ACHN (cell line): ENCODE results near the gene TYMS.

ENCODE experiments used
- DNase-seq: peaks from one replicate; pipeline ENCODE4 v3.0.0-alpha.2; 2015
- in situ Hi-C: cut with HindIII; loops from 2 replicates; pipeline ENCODE4 v1.10.0; 2017; ENCODE audit warnings: low sequenced_read_pairs, low pct_ligation_motif_present, low pct_unique_long_range_greater_than_20kb

TYMS gene

GRCh38 chr18:657311-658000, at the start of gene TYMS:
Gene TYMS, plus strand, starts transcription at chr18:657653. Its CDS starts 90 bp downstream, at chr18:657743.
- DNase-seq = peak; percentile 60
- in situ Hi-C loops = no loop called here

- in situ Hi-C loops = no loop called here
- DNase-seq = no peak
Measured at GRCh38 chr18:607930-608329, 49.5 kb upstream of the TYMS start.

- in situ Hi-C loops = no loop called here
- DNase-seq = no peak
Measured at GRCh38 chr18:610214-610928, 47.1 kb upstream of the TYMS start.

GRCh38 chr18:612156-612555, 45.3 kb upstream of the TYMS start:
- DNase-seq = no peak
- in situ Hi-C loops = no loop called here

- in situ Hi-C loops = no loop called here
- no peak for DNase-seq
Measured at GRCh38 chr18:614193-614592, 43.3 kb upstream of the TYMS start.

- in situ Hi-C loops = no loop called here
- no peak for DNase-seq
Measured at GRCh38 chr18:615092-615521, 42.3 kb upstream of the TYMS start.

GRCh38 chr18:615773-616172, 41.7 kb upstream of the TYMS start:
- no peak for DNase-seq
- in situ Hi-C loops = no loop called here

GRCh38 chr18:616380-616995, 41.0 kb upstream of the TYMS start:
- DNase-seq = peak; percentile 42
- in situ Hi-C loops = no loop called here

- no peak for DNase-seq
- in situ Hi-C loops = no loop called here
Measured at GRCh38 chr18:617970-618504, 39.4 kb upstream of the TYMS start.

GRCh38 chr18:618618-619017, 38.8 kb upstream of the TYMS start:
- in situ Hi-C loops = no loop called here
- DNase-seq = no peak

- in situ Hi-C loops = no loop called here
- no peak for DNase-seq
Measured at GRCh38 chr18:621291-622043, 36.0 kb upstream of the TYMS start.

- in situ Hi-C loops = no loop called here
Measured at GRCh38 chr18:622289-622688, 35.2 kb upstream of the TYMS start.

GRCh38 chr18:623761-624620, 33.5 kb upstream of the TYMS start:
- in situ Hi-C loops = no loop called here

More at GRCh38 chr18:622289-622688, 35.2 kb upstream of the TYMS start:
- no peak for DNase-seq

GRCh38 chr18:627231-627630, 30.2 kb upstream of the TYMS start:
- in situ Hi-C loops = no loop called here
- DNase-seq = no peak

More at GRCh38 chr18:623761-624620, 33.5 kb upstream of the TYMS start:
- DNase-seq = peak; percentile 64

- in situ Hi-C loops = no loop called here
- DNase-seq = no peak
Measured at GRCh38 chr18:629269-630150, 27.9 kb upstream of the TYMS start.

- in situ Hi-C loops = no loop called here
- DNase-seq = no peak
Measured at GRCh38 chr18:631560-631959, 25.9 kb upstream of the TYMS start.

GRCh38 chr18:634551-635045, 22.9 kb upstream of the TYMS start:
- no peak for DNase-seq
- in situ Hi-C loops = no loop called here
